ENCODE measurements around the gene MACF1.

DNA sequence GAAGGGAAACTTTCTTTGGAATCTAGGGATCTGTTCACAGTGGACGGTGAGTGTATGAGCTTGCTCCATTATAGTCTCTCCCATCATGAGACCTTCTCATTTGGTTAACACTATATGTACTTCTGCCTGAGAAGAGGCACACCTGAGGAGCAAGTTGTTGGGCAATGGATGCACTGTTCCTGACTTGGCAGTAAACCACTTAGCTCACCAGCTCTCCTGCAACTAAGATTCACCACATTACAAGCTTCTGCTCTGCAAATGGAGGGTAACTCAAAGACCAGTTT, 10.2 kb downstream of the MACF1 start:
- TF ChIP-seq, protein P1, sequence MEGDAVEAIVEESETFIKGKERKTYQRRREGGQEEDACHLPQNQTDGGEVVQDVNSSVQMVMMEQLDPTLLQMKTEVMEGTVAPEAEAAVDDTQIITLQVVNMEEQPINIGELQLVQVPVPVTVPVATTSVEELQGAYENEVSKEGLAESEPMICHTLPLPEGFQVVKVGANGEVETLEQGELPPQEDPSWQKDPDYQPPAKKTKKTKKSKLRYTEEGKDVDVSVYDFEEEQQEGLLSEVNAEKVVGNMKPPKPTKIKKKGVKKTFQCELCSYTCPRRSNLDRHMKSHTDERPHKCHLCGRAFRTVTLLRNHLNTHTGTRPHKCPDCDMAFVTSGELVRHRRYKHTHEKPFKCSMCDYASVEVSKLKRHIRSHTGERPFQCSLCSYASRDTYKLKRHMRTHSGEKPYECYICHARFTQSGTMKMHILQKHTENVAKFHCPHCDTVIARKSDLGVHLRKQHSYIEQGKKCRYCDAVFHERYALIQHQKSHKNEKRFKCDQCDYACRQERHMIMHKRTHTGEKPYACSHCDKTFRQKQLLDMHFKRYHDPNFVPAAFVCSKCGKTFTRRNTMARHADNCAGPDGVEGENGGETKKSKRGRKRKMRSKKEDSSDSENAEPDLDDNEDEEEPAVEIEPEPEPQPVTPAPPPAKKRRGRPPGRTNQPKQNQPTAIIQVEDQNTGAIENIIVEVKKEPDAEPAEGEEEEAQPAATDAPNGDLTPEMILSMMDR (conservative IDR thresholded peaks at IDR 0.05; ENCODE audit: low read depth, low read length) = no peak
- TF ChIP-seq EZH2 (IDR thresholded peaks at IDR 0.05; ENCODE audit: low read length, unreplicated experiment) = no peak

Measured in PC-3 (cell line).